Stimulated activated CD4-positive, alpha-beta T cell treated with anti-CD3 and anti-CD28 coated beads, Interleukin-15, amount 100 ng/mL, for 1 hour (primary cell): ENCODE data around the gene RAB37.
A peak's percentile ranks its signal among the peaks of the same experiment; 100 is the strongest.

Experiments
- DNase-seq, 2 donors: peaks; one replicate each; pipeline ENCODE4 v3.0.0-alpha.2; 2020; ENCODE audit warnings: low read depth in 1 of 2, low spot score in 1 of 2

The RAB37 gene

GRCh38 chr17:74728033-74728701 lies 8.9 kb upstream of the RAB37 start:
- DNase-seq, result no peak

- DNase-seq, result no peak
Measured at GRCh38 chr17:74728702-74729075, 8.4 kb upstream of the RAB37 start.

- no peak for DNase-seq
Measured at GRCh38 chr17:74729368-74729767, 7.7 kb upstream of the RAB37 start.

- DNase-seq, result no peak
Measured at GRCh38 chr17:74729866-74730265, 7.2 kb upstream of the RAB37 start.

- DNase-seq, result no peak
Measured at GRCh38 chr17:74730491-74731346, 6.3 kb upstream of the RAB37 start.

GRCh38 chr17:74731347-74731605 lies 5.8 kb upstream of the RAB37 start:
- DNase-seq, result no peak

- DNase-seq, result no peak
Measured at GRCh38 chr17:74732042-74732867, 4.8 kb upstream of the RAB37 start.

- no peak for DNase-seq
Measured at GRCh38 chr17:74733365-74734122, 3.5 kb upstream of the RAB37 start.

- no peak for DNase-seq
Measured at GRCh38 chr17:74734256-74734655, 2.8 kb upstream of the RAB37 start.

- DNase-seq, result no peak
Measured at GRCh38 chr17:74737299-74738050, 419 bp downstream of the RAB37 start.

GRCh38 chr17:74738051-74738996 lies 1.3 kb downstream of the RAB37 start:
- DNase-seq, result peak; percentile 47 to 54

GRCh38 chr17:74739227-74739831 lies 2.3 kb downstream of the RAB37 start:
- no peak for DNase-seq

- DNase-seq, result no peak
Measured at GRCh38 chr17:74740173-74740572, 3.1 kb downstream of the RAB37 start.

- no peak for DNase-seq
Measured at GRCh38 chr17:74740641-74741387, 3.8 kb downstream of the RAB37 start.

- DNase-seq, result peak in 1 of 2 donors; percentile 32
Measured at GRCh38 chr17:74742153-74742515, 5.1 kb downstream of the RAB37 start.

GRCh38 chr17:74742978-74743545 lies 6.0 kb downstream of the RAB37 start:
- DNase-seq, result no peak

GRCh38 chr17:74743755-74744154 lies 6.7 kb downstream of the RAB37 start:
- DNase-seq, result no peak

- DNase-seq, result no peak
Measured at GRCh38 chr17:74744349-74744713, 7.3 kb downstream of the RAB37 start.
